ENCODE results near the gene KRT76.

DNA sequence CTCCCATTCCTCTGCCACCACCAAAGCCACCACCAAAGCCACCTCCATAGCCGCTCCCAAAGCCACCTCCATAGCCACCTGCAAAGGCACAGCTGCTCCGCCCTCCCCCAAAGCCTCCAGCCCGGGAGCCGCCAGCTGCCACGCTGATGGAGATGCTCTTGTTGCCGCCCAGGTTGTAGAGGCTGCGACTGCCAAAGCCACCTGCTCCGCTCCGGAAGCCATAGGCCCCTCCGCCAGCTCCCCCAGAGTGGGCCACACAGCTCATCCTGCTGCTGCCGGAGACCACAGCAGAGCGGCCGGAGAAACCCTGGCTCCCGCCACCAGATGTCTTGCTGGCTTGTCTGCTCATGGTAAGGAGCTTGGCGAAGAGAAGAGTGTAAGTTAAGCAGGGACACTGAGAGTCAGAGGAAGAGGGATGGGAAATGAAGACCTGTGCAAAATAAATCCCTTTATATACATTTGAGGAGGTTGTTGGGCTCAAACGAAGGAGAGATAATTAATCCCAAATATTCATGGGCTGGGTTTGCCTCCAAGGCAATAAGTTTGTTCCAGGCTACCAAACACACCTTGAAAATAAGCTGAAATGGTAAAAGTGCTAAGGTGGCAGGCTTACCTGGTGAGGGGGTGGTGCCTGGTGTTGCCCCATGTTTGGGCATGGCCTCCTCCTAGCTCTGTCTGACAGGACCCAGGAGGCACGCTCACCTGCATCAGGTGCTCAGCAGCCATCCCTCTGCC, 18.7 kb upstream of the KRT76 start, which contains the start of gene KRT3:
- TF ChIP-seq, protein P1, sequence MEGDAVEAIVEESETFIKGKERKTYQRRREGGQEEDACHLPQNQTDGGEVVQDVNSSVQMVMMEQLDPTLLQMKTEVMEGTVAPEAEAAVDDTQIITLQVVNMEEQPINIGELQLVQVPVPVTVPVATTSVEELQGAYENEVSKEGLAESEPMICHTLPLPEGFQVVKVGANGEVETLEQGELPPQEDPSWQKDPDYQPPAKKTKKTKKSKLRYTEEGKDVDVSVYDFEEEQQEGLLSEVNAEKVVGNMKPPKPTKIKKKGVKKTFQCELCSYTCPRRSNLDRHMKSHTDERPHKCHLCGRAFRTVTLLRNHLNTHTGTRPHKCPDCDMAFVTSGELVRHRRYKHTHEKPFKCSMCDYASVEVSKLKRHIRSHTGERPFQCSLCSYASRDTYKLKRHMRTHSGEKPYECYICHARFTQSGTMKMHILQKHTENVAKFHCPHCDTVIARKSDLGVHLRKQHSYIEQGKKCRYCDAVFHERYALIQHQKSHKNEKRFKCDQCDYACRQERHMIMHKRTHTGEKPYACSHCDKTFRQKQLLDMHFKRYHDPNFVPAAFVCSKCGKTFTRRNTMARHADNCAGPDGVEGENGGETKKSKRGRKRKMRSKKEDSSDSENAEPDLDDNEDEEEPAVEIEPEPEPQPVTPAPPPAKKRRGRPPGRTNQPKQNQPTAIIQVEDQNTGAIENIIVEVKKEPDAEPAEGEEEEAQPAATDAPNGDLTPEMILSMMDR (IDR thresholded peaks at IDR 0.05; ENCODE audit: low read depth, low read length) = no peak
- no peak for TF ChIP-seq EZH2phosphoT487 (IDR thresholded peaks at IDR 0.05; ENCODE audit: low read depth)
